OCI-LY7 (cell line): ENCODE measurements around the gene FRAS1.

Source experiments
- EZH2phosphoT487 ChIP-seq: fragments of 200-600 bp; sonication (generic); IDR thresholded peaks from 2 replicates; pipeline ENCODE4 v1.6.1; 2018; ENCODE audit warnings: low read depth, borderline replicate concordance, mild to moderate bottlenecking, mixed run types, antibody characterized with exemption, low read length, moderate library complexity, mixed read lengths
- TF ChIP-seq, protein P1 (sequence below): fragments of 200-600 bp; sonication (generic); conservative IDR thresholded peaks from 2 replicates; pipeline ENCODE4 v1.5.1; 2014; ENCODE audit warnings: mild to moderate bottlenecking, antibody characterized with exemption, low read length, moderate library complexity, mixed read lengths

GRCh38 chr4:78310740-78311115 is 253.6 kb downstream of the FRAS1 start:
- TF ChIP-seq, protein P1, sequence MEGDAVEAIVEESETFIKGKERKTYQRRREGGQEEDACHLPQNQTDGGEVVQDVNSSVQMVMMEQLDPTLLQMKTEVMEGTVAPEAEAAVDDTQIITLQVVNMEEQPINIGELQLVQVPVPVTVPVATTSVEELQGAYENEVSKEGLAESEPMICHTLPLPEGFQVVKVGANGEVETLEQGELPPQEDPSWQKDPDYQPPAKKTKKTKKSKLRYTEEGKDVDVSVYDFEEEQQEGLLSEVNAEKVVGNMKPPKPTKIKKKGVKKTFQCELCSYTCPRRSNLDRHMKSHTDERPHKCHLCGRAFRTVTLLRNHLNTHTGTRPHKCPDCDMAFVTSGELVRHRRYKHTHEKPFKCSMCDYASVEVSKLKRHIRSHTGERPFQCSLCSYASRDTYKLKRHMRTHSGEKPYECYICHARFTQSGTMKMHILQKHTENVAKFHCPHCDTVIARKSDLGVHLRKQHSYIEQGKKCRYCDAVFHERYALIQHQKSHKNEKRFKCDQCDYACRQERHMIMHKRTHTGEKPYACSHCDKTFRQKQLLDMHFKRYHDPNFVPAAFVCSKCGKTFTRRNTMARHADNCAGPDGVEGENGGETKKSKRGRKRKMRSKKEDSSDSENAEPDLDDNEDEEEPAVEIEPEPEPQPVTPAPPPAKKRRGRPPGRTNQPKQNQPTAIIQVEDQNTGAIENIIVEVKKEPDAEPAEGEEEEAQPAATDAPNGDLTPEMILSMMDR: no peak
- no peak for TF ChIP-seq EZH2phosphoT487
